ENCODE measurements around the gene FBL. TPM values are rescaled to one million over a fixed set of nuclear protein-coding genes. Genes with fewer than 3 reads are reported as not detected.
"Not testable (repeated sequence)": the region's sequence is repeated elsewhere in the genome, so short reads cannot be mapped to it uniquely, and the experiment has no call there.

FBL gene
- total and polyA plus RNA-seq, 4 donors: 121 to 232 (median 154) TPM

- no peak for ATAC-seq (ENCODE audit: low FRiP score)
- intact Hi-C loops (cut with DNase I): no loop called here
- 84 to 87% methylated on average over 3 of the region's 3 CpGs for WGBS, 2 donors
These were observed 26.4 kb downstream of the FBL start for GRCh38 chr19:39819786-39820185.

DNA sequence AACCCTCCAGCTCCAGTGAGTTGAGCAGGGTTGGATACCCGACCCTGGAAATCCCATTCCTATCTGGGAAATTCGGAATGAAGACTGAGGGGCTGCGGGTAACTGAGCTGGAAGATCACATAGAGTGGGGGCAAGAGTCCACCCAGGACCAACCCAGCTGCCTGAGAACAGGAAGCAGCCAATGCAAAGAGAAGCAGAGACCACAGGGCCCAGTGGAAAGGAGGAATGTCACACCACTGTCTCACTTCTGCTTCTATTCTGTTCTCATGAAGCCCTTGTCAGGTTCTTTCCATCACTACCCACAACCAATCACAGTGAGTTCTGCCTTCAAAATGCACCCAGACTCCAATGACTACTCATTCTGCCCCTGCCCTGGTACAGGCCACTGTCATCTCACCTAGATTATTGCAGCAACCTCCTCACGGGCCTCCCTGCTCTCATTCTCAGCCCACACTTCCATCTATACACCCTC is 27.5 kb downstream of the FBL start:
- no peak for ATAC-seq (ENCODE audit: low FRiP score)
- no peaks in the 10 kb centered on the region for H3K9me3 ChIP-seq (ENCODE audit: control insufficient read depth, low read length)
- H3K4me1 ChIP-seq (ENCODE audit: control insufficient read depth in 1 of 2, insufficient read depth in 2 of 2, low read length in 2 of 2): no peaks in the 10 kb centered on the region
- intact Hi-C loops (cut with DNase I): no loop called here
- no peaks in the 10 kb centered on the region for H3K36me3 ChIP-seq (ENCODE audit: control insufficient read depth in 1 of 2, insufficient read depth in 2 of 2, low read length in 1 of 2)
- no peak for DNase-seq
- H3K27ac ChIP-seq (ENCODE audit: low read depth in 1 of 2, low read length in 2 of 2): no peak overlapping the region
- H3K4me3 ChIP-seq (ENCODE audit: low read length in 2 of 2): no peak overlapping the region
- 86 to 93% methylated on average over 4 of the region's 4 CpGs for WGBS, 2 donors
- H3K27me3 ChIP-seq (ENCODE audit: control insufficient read depth in 1 of 2, insufficient read depth in 2 of 2, low read length in 1 of 2): no peaks in the 10 kb centered on the region

More at GRCh38 chr19:39819786-39820185, 26.4 kb downstream of the FBL start:
- H3K4me3 ChIP-seq (ENCODE audit: low read length in 2 of 2): no peak overlapping the region
- no peak for DNase-seq
- H3K9me3 ChIP-seq (ENCODE audit: control insufficient read depth, low read length): no peaks in the 10 kb centered on the region
- H3K27me3 ChIP-seq (ENCODE audit: control insufficient read depth in 1 of 2, insufficient read depth in 2 of 2, low read length in 1 of 2): no peaks in the 10 kb centered on the region
- no peaks in the 10 kb centered on the region for H3K36me3 ChIP-seq (ENCODE audit: control insufficient read depth in 1 of 2, insufficient read depth in 2 of 2, low read length in 1 of 2)
- no peak overlapping the region for H3K27ac ChIP-seq (ENCODE audit: low read depth in 1 of 2, low read length in 2 of 2)
- no peaks in the 10 kb centered on the region for H3K4me1 ChIP-seq (ENCODE audit: control insufficient read depth in 1 of 2, insufficient read depth in 2 of 2, low read length in 2 of 2)

GRCh38 chr19:39817888-39818561 is 28.2 kb downstream of the FBL start:
- Histone ChIP-seq H3K4me1 (ENCODE audit: control insufficient read depth in 1 of 2, insufficient read depth in 2 of 2, low read length in 2 of 2) (no peaks in the 10 kb centered on the region), H3K4me3 (ENCODE audit: low read length in 2 of 2) (no peak overlapping the region), H3K27me3 (ENCODE audit: control insufficient read depth in 1 of 2, insufficient read depth in 2 of 2, low read length in 1 of 2) (no peaks in the 10 kb centered on the region), H3K27ac (ENCODE audit: low read depth in 1 of 2, low read length in 2 of 2) (no peak overlapping the region), H3K9me3 (ENCODE audit: control insufficient read depth, low read length) (no peaks in the 10 kb centered on the region), H3K36me3 (ENCODE audit: control insufficient read depth in 1 of 2, insufficient read depth in 2 of 2, low read length in 1 of 2) (no peaks in the 10 kb centered on the region)
- intact Hi-C loops (cut with DNase I): no loop called here
- no peak for ATAC-seq (ENCODE audit: low FRiP score)
- DNase-seq: no peak
- WGBS, 2 donors: 89 to 93% methylated on average over 12 of the region's 12 CpGs

GRCh38 chr19:39816287-39817048 is 29.7 kb downstream of the FBL start:
- DNase-seq: no peak

GRCh38 chr19:39814595-39814994 is 31.6 kb downstream of the FBL start:
- Histone ChIP-seq H3K36me3 (ENCODE audit: control insufficient read depth in 1 of 2, insufficient read depth in 2 of 2, low read length in 1 of 2) (no peaks in the 10 kb centered on the region), H3K27ac (ENCODE audit: low read depth in 1 of 2, low read length in 2 of 2) (no peak overlapping the region), H3K9me3 (ENCODE audit: control insufficient read depth, low read length) (no peaks in the 10 kb centered on the region), H3K27me3 (ENCODE audit: control insufficient read depth in 1 of 2, insufficient read depth in 2 of 2, low read length in 1 of 2) (no peaks in the 10 kb centered on the region), H3K4me3 (ENCODE audit: low read length in 2 of 2) (no peak overlapping the region), H3K4me1 (ENCODE audit: control insufficient read depth in 1 of 2, insufficient read depth in 2 of 2, low read length in 2 of 2) (no peaks in the 10 kb centered on the region)
- 78 to 80% methylated on average over 3 of the region's 3 CpGs for WGBS, 2 donors
- no peak for DNase-seq
- intact Hi-C loops (cut with DNase I): no loop called here
- no peak for ATAC-seq (ENCODE audit: low FRiP score)

More at GRCh38 chr19:39816287-39817048, 29.7 kb downstream of the FBL start:
- no peaks in the 10 kb centered on the region for H3K9me3 ChIP-seq (ENCODE audit: control insufficient read depth, low read length)
- H3K36me3 ChIP-seq (ENCODE audit: control insufficient read depth in 1 of 2, insufficient read depth in 2 of 2, low read length in 1 of 2): no peaks in the 10 kb centered on the region
- WGBS, 2 donors: 85 to 86% methylated on average over 5 of the region's 5 CpGs
- ATAC-seq (ENCODE audit: low FRiP score): no peak
- H3K4me3 ChIP-seq (ENCODE audit: low read length in 2 of 2): no peak overlapping the region
- intact Hi-C loops (cut with DNase I): no loop called here
- H3K4me1 ChIP-seq (ENCODE audit: control insufficient read depth in 1 of 2, insufficient read depth in 2 of 2, low read length in 2 of 2): no peaks in the 10 kb centered on the region
- no peaks in the 10 kb centered on the region for H3K27me3 ChIP-seq (ENCODE audit: control insufficient read depth in 1 of 2, insufficient read depth in 2 of 2, low read length in 1 of 2)
- no peak overlapping the region for H3K27ac ChIP-seq (ENCODE audit: low read depth in 1 of 2, low read length in 2 of 2)

DNA sequence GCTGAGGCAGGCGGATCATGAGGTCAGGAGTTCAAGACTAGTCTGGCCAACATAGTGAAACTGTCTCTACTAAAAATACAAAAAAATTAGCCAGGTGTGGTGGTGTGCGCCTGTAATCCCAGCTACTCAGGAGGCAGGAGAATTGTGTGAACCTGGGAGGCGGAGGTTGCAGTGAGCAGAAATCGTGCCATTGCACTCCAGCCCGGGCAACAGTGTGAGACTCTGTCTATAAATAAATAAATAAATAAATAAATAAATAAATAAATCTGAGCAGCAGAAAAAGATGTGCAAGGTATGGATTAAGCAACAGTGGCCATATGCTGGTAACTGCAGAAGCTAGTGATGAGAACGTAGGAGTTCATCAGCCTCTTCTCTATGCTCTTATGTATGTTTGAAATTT is 32.1 kb downstream of the FBL start:
- H3K4me1 ChIP-seq (ENCODE audit: control insufficient read depth in 1 of 2, insufficient read depth in 2 of 2, low read length in 2 of 2); H3K4me3 ChIP-seq (ENCODE audit: low read length in 2 of 2); DNase-seq; H3K27ac ChIP-seq (ENCODE audit: low read depth in 1 of 2, low read length in 2 of 2); H3K9me3 ChIP-seq (ENCODE audit: control insufficient read depth, low read length); H3K36me3 ChIP-seq (ENCODE audit: control insufficient read depth in 1 of 2, insufficient read depth in 2 of 2, low read length in 1 of 2); ATAC-seq (ENCODE audit: low FRiP score); H3K27me3 ChIP-seq (ENCODE audit: control insufficient read depth in 1 of 2, insufficient read depth in 2 of 2, low read length in 1 of 2); intact Hi-C loops (cut with DNase I): not testable (repeated sequence)
- WGBS, 2 donors: 91 to 94% methylated on average over 6 of the region's 6 CpGs

DNA sequence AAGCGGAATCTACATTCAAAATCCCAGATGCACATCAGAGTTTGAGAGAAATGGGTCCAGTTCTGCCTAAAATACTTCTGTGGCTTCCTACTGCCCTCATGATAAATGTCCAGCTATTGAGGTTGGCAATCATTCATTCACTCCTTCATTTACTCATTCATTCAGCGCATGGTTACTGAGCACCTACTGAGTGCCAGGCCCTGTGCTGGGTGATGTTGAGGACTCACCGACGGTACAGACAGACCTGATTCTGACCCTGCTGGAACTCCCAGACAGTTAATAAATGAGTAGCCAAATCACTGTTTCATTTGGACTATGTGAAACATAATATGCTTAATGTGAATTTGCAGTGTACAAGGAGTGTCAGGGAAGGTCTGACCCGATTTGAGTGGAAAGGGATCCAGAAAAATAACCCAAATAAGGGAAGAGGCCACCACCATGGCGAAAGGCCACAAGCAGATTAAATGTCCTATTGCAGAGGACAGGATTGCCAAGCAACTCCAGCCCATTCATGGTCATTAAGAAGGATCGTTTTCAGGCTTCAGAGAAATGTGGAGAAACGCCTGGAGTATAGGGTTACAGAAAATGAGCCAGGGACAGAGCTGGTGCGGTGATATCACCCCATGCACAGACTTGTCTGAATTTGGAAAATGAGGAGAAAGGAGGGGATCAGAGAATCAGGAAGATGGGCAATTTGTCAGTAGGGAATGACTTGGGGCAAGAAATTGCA is 32.8 kb downstream of the FBL start:
- no peaks in the 10 kb centered on the region for H3K36me3 ChIP-seq (ENCODE audit: control insufficient read depth in 1 of 2, insufficient read depth in 2 of 2, low read length in 1 of 2)
- ATAC-seq (ENCODE audit: low FRiP score) (peak; percentile 50), DNase-seq (no peak)
- no peak overlapping the region for H3K4me3 ChIP-seq (ENCODE audit: low read length in 2 of 2)
- H3K4me1 ChIP-seq (ENCODE audit: control insufficient read depth in 1 of 2, insufficient read depth in 2 of 2, low read length in 2 of 2): no peaks in the 10 kb centered on the region
- intact Hi-C loops (cut with DNase I): no loop called here
- 54 to 60% methylated on average over 9 of the region's 9 CpGs for WGBS, 2 donors
- H3K27ac ChIP-seq (ENCODE audit: low read depth in 1 of 2, low read length in 2 of 2): no peak overlapping the region
- peaks cover 2% of the 10 kb centered on the region for H3K9me3 ChIP-seq (ENCODE audit: control insufficient read depth, low read length)
- no peaks in the 10 kb centered on the region for H3K27me3 ChIP-seq (ENCODE audit: control insufficient read depth in 1 of 2, insufficient read depth in 2 of 2, low read length in 1 of 2)

- no peak overlapping the region for H3K27ac ChIP-seq (ENCODE audit: low read depth in 1 of 2, low read length in 2 of 2)
- no peak overlapping the region for H3K4me3 ChIP-seq (ENCODE audit: low read length in 2 of 2)
- intact Hi-C loops (cut with DNase I): no loop called here
- peaks cover 2% of the 10 kb centered on the region for H3K9me3 ChIP-seq (ENCODE audit: control insufficient read depth, low read length)
- no peak for ATAC-seq (ENCODE audit: low FRiP score)
- WGBS, 2 donors: 89 to 90% methylated on average over 4 of the region's 4 CpGs
- no peaks in the 10 kb centered on the region for H3K27me3 ChIP-seq (ENCODE audit: control insufficient read depth in 1 of 2, insufficient read depth in 2 of 2, low read length in 1 of 2)
- H3K4me1 ChIP-seq (ENCODE audit: control insufficient read depth in 1 of 2, insufficient read depth in 2 of 2, low read length in 2 of 2): no peaks in the 10 kb centered on the region
- DNase-seq: no peak
- H3K36me3 ChIP-seq (ENCODE audit: control insufficient read depth in 1 of 2, insufficient read depth in 2 of 2, low read length in 1 of 2): no peaks in the 10 kb centered on the region
These were observed 35.1 kb downstream of the FBL start for GRCh38 chr19:39811064-39811463.

All from aorta (tissue), 5 donors.